NCI-H2227 (cell line): ENCODE measurements around the gene ZNF469.
"Not testable (repeated sequence)": the region's sequence is repeated elsewhere in the genome, so short reads cannot be mapped to it uniquely, and the experiment has no call there.

Experiments used
- DNase-seq: peaks from one replicate; lab custom pipeline; 2025; ENCODE audit not compliant: unreplicated experiment; lab: John Stamatoyannopoulos, UW

Gene ZNF469

GRCh38 chr16:88358023-88358420 is 24.7 kb upstream of the ZNF469 start:
- no peak for DNase-seq

DNA sequence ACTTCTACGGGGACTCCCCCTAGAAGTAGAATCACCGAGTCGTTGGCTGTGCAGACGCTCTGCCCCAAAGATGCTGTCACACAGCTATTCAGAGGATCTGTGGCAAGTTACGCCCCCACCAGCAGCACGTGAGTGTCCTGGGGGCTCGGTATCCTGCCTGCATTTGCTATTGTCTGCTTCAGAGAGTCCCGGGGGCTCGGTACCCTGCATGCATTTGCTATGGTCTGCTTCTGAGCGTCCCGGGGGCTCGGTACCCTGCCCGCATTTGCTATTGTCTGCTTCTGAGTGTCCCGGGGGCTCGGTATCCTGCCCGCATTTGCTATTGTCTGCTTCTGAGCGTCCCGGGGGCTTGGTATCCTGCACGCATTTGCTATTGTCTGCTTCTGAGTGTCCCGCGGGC is 23.8 kb upstream of the ZNF469 start:
- no peak for DNase-seq

DNA sequence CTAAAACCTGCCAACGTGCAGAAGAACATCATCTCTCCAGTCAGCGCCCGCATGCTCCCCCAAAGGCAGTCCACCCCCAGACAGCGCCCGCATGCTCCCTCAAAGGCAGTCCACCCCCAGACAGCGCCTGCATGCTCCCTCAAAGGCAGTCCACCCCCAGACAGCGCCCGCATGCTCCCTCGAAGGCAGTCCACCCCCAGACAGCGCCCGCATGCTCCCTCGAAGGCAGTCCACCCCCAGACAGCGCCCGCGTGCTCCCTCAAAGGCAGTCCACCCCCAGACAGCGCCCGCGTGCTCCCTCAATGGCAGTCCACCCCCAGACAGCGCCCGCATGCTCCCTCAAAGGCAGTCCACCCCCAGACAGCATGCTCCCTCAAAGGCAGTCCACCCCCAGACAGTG is 22.4 kb upstream of the ZNF469 start:
- not testable (repeated sequence) for DNase-seq

DNA sequence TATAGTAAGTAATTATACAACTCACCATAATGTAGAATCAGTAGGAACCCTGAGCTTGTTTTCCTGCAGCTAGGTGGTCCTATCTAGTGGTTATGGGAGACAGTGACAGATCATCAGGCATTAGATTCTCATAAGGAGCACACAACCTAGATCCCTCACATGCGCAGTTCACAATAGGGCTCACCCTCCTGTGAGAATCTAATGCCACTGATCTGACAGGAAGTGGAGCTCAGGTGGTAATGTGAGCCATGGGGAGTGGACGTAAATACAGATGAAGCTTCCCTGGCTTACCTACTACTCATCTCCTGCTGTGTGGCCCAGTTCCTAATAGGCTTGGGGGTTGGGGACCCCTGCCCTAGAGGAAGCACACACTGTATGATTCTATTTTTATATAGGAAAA is 21.8 kb upstream of the ZNF469 start:
- DNase-seq = no peak

DNA sequence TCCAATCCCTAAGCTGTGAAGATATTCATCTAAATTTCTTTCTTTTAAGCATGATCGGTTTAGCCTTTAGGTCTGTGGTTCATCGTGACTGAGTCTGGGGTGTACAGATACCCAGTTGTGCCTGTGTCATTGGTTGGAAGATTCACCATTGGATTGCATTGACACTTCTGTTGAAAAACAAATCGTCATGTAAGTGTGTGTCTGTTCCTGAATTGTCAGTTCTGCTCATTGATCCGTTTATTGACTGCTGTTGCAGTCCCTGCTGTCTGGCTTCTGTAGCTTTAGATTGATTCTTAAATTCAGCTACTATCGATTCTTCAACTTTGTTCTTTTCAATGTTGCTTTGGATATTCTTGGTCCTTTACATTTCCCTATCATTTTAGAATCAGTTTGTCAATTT is 21.0 kb upstream of the ZNF469 start:
- no peak for DNase-seq

GRCh38 chr16:88363239-88363891 is 19.4 kb upstream of the ZNF469 start:
- no peak for DNase-seq

- no peak for DNase-seq
These were observed 17.4 kb upstream of the ZNF469 start for GRCh38 chr16:88365244-88365865.

DNA sequence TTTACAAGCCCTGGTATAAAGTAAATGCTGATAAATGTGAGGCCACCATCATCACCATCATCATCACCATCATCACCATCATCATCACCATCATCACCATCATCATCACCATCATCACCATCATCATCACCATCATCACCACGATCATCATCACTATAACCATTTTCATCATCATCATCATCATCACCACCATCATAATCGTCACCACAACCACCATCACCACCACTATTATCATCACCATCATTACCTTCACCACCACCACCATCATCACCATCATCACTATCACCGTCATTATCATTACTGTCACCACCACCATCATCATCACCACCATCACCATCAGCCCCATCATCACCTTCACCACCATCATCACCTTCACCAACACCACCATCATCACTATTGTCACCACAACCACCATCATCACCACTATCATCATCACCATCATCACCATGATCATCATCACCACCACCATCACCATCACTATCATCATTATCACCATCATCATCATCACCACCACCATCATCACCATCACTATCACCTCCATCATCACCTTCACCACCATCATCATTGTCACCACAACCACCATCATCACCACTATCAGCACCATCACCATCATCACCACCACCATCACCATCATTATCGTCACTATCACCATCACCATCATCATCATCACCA is 16.6 kb upstream of the ZNF469 start:
- DNase-seq = no peak

GRCh38 chr16:88366704-88367047 is 16.1 kb upstream of the ZNF469 start:
- no peak for DNase-seq

DNA sequence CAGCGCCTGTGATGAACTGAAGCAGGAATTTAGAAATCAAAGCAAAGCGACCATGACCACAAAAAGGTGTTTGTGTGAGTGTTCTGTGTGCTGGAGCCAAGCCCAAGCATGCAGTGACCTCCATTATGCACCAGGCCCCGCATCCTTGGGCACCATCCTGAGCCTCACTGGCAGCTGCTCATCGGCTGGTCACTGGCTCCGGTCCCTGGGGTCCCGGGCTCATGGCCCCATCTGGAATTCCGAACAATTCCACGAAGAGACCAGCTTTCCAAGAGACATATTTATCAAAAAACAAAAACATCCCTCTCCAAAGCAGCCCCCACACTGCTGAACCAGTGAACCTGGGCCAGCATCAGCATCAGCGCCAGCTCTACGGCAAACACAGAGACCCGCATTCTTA is 15.2 kb upstream of the ZNF469 start:
- DNase-seq = no peak

GRCh38 chr16:88368036-88368435 is 14.7 kb upstream of the ZNF469 start:
- DNase-seq = no peak

DNA sequence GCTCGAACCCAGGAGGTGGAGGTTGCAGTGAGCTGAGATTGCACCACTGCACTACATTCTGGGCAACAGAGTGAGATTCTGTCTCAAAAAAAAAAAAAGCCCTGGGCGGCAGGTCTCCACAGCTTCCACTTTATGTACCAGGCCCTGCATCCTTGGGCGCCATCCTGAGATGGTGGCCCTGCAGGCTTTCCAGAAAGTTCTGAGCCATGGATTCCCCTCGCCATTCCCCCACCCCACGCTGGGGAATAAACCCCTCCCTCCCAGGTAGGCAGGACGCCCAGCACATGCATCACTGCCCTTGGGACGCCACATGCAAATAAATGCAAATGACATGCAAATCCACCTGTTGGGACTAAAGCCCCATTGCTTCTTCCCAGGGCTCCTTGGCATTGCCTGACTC is 13.8 kb upstream of the ZNF469 start:
- no peak for DNase-seq

DNA sequence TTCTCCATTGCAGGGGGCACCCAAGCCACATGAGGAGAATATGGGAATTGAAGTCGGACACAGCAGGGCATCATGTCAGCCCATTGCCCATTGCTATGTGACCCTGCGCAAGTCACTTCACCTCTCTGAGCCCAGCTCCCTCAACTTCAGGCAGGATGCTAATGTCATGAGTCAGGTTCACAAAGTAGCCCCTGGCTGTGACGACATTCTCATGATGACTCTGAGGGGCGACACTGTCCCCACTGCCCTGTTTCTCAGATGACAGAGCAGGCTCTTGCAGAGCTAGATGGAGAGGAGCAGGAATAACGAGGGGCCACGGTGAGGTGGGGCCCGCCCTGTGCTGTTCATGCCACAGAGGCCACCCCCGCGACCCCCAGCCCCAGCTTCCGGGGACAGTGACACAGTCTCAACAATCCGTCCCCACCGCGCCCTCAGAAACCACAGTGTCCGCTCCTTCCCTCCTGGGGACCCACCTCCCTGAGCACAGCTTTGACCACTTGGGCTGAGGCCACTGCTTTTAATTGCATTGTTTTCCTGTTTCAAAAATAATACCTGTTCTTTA is 13.2 kb upstream of the ZNF469 start:
- DNase-seq = no peak

- no peak for DNase-seq
These were observed 12.4 kb upstream of the ZNF469 start for GRCh38 chr16:88370365-88370764.

GRCh38 chr16:88372522-88372921 is 10.2 kb upstream of the ZNF469 start:
- no peak for DNase-seq

- no peak for DNase-seq
These were observed 9.5 kb upstream of the ZNF469 start for GRCh38 chr16:88373211-88373610.

GRCh38 chr16:88373927-88374492 is 8.7 kb upstream of the ZNF469 start:
- DNase-seq = no peak

DNA sequence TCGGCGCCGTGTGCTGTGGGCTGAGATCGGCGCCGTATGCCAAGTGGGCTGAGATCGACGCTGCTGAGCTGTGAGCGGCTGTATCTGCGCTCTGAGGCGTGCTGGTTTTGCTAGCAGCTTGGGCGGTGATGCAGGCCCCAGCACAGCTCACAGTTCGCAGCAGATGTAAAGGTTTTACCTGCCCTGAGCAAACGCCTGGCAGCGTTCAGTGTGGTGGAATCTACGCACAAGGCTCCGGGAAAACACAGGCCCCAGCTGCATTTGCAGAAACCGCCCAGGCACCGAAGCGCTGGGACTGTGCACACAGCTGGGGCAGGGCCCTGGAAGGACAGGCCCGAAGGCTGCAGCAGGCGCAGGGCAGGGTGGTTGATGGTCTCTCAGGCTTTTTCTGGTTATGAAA is 8.0 kb upstream of the ZNF469 start:
- DNase-seq = no peak

- DNase-seq = no peak
These were observed 7.4 kb upstream of the ZNF469 start for GRCh38 chr16:88375236-88375975.

GRCh38 chr16:88375996-88376834 is 6.5 kb upstream of the ZNF469 start:
- no peak for DNase-seq
